Upper lobe of right lung (tissue), 1 donor: Measurements from ENCODE around the gene TMEM134. TPM values are rescaled to one million over a fixed set of nuclear protein-coding genes. Genes with fewer than 3 reads are reported as not detected.

Experiments
- ATAC-seq: fragments of 200-7000 bp; cut with Tn5 transposase; one replicate; pipeline ENCODE4 v1.9.1; 2020; ENCODE audit warnings: mild to moderate bottlenecking, moderate library complexity
- DNase-seq: peaks from one replicate; pipeline ENCODE4 v3.0.0-alpha.2; 2020
- H3K27ac ChIP-seq: fragments of 200-600 bp; one replicate; pipeline ENCODE4 v1.8.0; 2022
- H3K27me3 ChIP-seq: fragments of 200-600 bp; one replicate; pipeline ENCODE4 v1.8.0; 2022; ENCODE audit warnings: mild to moderate bottlenecking
- H3K36me3 ChIP-seq: fragments of 200-600 bp; one replicate; pipeline ENCODE4 v1.8.0; 2022
- H3K4me1 ChIP-seq: fragments of 200-600 bp; one replicate; pipeline ENCODE4 v1.8.0; 2022
- H3K4me3 ChIP-seq: fragments of 200-600 bp; one replicate; pipeline ENCODE4 v1.8.0; 2022; ENCODE audit warnings: mild to moderate bottlenecking
- H3K9me3 ChIP-seq: fragments of 200-600 bp; one replicate; pipeline ENCODE4 v1.8.0; 2022
- CTCF ChIP-seq: fragments of 200-600 bp; IDR thresholded peaks from one replicate; pipeline ENCODE4 v1.8.0; 2022; ENCODE audit warnings: antibody characterized with exemption
- intact Hi-C: fragments of 100-400 bp; cut with DNase I; formaldehyde crosslinking; loops from one replicate; pipeline ENCODE4 v1.11.0; 2022
- total RNA-seq: library from RNA; stranded (reverse); fragmentation: NEBNext Ultra II Directional; extraction: Animal tissue kit (Norgen Biotek cat#: 25700); gene quantifications from one replicate; pipeline ENCODE4 v1.2.1, GENCODE V29; 2021
- donor health status: DM: no; HTN: yes; CAD: no; lungs with severe emphysema.

The TMEM134 gene
- total RNA-seq, 1 donor from 2014 or later: 46.9 TPM

GRCh38 chr11:67445515-67445914 lies 23.5 kb downstream of the TMEM134 start:
- intact Hi-C loops: no loop called here
- ATAC-seq: no peak

GRCh38 chr11:67442504-67443404 lies 26.3 kb downstream of the TMEM134 start:
- DNase-seq (no peak), ATAC-seq (peak; percentile 1)
- H3K9me3 ChIP-seq: no peaks in the 10 kb centered on the region
- intact Hi-C loops: no loop called here
- peak overlapping the region; percentile 92 for H3K4me3 ChIP-seq
- no peak for TF ChIP-seq CTCF
- H3K27me3 ChIP-seq: no peaks in the 10 kb centered on the region
- peaks cover 14% of the 10 kb centered on the region for H3K36me3 ChIP-seq
- H3K27ac ChIP-seq: peak overlapping the region; percentile 94
- peaks cover 24% of the 10 kb centered on the region for H3K4me1 ChIP-seq

More at GRCh38 chr11:67445515-67445914, 23.5 kb downstream of the TMEM134 start:
- no peak for TF ChIP-seq CTCF
- H3K27me3 ChIP-seq: no peaks in the 10 kb centered on the region
- H3K9me3 ChIP-seq: no peaks in the 10 kb centered on the region
- no peak overlapping the region for H3K4me3 ChIP-seq
- H3K36me3 ChIP-seq: peaks cover 10% of the 10 kb centered on the region
- H3K4me1 ChIP-seq: peaks cover 21% of the 10 kb centered on the region
- H3K27ac ChIP-seq: no peak overlapping the region
- DNase-seq: no peak

- no peak for DNase-seq
Measured at GRCh38 chr11:67441731-67442351, 27.2 kb downstream of the TMEM134 start.

GRCh38 chr11:67441098-67441563 lies 27.9 kb downstream of the TMEM134 start:
- no peak for ATAC-seq
- no peak overlapping the region for H3K4me3 ChIP-seq
- H3K9me3 ChIP-seq: no peaks in the 10 kb centered on the region
- TF ChIP-seq CTCF: no peak
- no peak overlapping the region for H3K27ac ChIP-seq
- intact Hi-C loops: no loop called here
- H3K36me3 ChIP-seq: peaks cover 18% of the 10 kb centered on the region
- no peaks in the 10 kb centered on the region for H3K27me3 ChIP-seq
- no peak for DNase-seq
- peaks cover 24% of the 10 kb centered on the region for H3K4me1 ChIP-seq

More at GRCh38 chr11:67441731-67442351, 27.2 kb downstream of the TMEM134 start:
- Histone ChIP-seq H3K9me3 (no peaks in the 10 kb centered on the region), H3K27me3 (no peaks in the 10 kb centered on the region), H3K4me1 (peaks cover 24% of the 10 kb centered on the region), H3K27ac (no peak overlapping the region), H3K4me3 (no peak overlapping the region), H3K36me3 (peaks cover 18% of the 10 kb centered on the region)
- ATAC-seq: no peak
- no peak for TF ChIP-seq CTCF
- intact Hi-C loops: no loop called here

GRCh38 chr11:67440229-67441097 lies 28.6 kb downstream of the TMEM134 start:
- peak overlapping the region; percentile 65 for H3K27ac ChIP-seq
- intact Hi-C loops: no loop called here
- no peak for ATAC-seq

More at GRCh38 chr11:67440229-67441097, 28.6 kb downstream of the TMEM134 start:
- Histone ChIP-seq H3K27me3 (no peaks in the 10 kb centered on the region), H3K4me1 (peaks cover 24% of the 10 kb centered on the region), H3K4me3 (no peak overlapping the region), H3K36me3 (peaks cover 25% of the 10 kb centered on the region), H3K9me3 (no peaks in the 10 kb centered on the region)
- DNase-seq: no peak
- TF ChIP-seq CTCF: no peak
